GM19468 (cell line): ENCODE data around the gene SORT1.
"Not testable (repeated sequence)": the region's sequence is repeated elsewhere in the genome, so short reads cannot be mapped to it uniquely, and the experiment has no call there.

Experiments
- ATAC-seq: cut with Tn5 transposase; IDR thresholded peaks from one replicate; pipeline ENCODE4 v1.9.1; 2021; ENCODE audit warnings: mild to moderate bottlenecking, moderate library complexity, moderate number of reproducible peaks; ENCODE audit not compliant: unreplicated experiment; ENCODE audit errors: extremely low read depth

Gene SORT1

GRCh38 chr1:109383854-109384253, 13.9 kb downstream of the SORT1 start:
- no peak for ATAC-seq

- ATAC-seq = no peak
These were observed 14.5 kb downstream of the SORT1 start for GRCh38 chr1:109383087-109383779.

GRCh38 chr1:109381573-109381972, 16.1 kb downstream of the SORT1 start:
- ATAC-seq = no peak

- ATAC-seq = no peak
These were observed 17.8 kb downstream of the SORT1 start for GRCh38 chr1:109379907-109380306.

GRCh38 chr1:109379422-109379821, 18.3 kb downstream of the SORT1 start:
- no peak for ATAC-seq

GRCh38 chr1:109377698-109378097, 20.0 kb downstream of the SORT1 start:
- ATAC-seq = no peak

- ATAC-seq = not testable (repeated sequence)
These were observed 24.0 kb downstream of the SORT1 start for GRCh38 chr1:109373696-109374095.

- ATAC-seq = no peak
These were observed 24.6 kb downstream of the SORT1 start for GRCh38 chr1:109373126-109373525.

GRCh38 chr1:109372281-109372680, 25.4 kb downstream of the SORT1 start:
- ATAC-seq = no peak

- ATAC-seq = no peak
These were observed 26.4 kb downstream of the SORT1 start for GRCh38 chr1:109371341-109371739.

GRCh38 chr1:109370712-109371340, 26.9 kb downstream of the SORT1 start:
- ATAC-seq = no peak

- no peak for ATAC-seq
These were observed 28.5 kb downstream of the SORT1 start for GRCh38 chr1:109369167-109369746.

GRCh38 chr1:109368464-109368863, 29.3 kb downstream of the SORT1 start:
- no peak for ATAC-seq

- no peak for ATAC-seq
These were observed 30.1 kb downstream of the SORT1 start for GRCh38 chr1:109367626-109368025.

- no peak for ATAC-seq
These were observed 32.0 kb downstream of the SORT1 start for GRCh38 chr1:109365642-109366204.

GRCh38 chr1:109361649-109362048, 36.1 kb downstream of the SORT1 start:
- no peak for ATAC-seq

- no peak for ATAC-seq
These were observed 36.6 kb downstream of the SORT1 start for GRCh38 chr1:109361069-109361468.

- ATAC-seq = no peak
These were observed 40.1 kb downstream of the SORT1 start for GRCh38 chr1:109357616-109358015.

GRCh38 chr1:109356915-109357314, 40.8 kb downstream of the SORT1 start:
- ATAC-seq = no peak

GRCh38 chr1:109356505-109356904, 41.2 kb downstream of the SORT1 start:
- no peak for ATAC-seq

- no peak for ATAC-seq
These were observed 42.8 kb downstream of the SORT1 start for GRCh38 chr1:109354929-109355328.
